GM12878 (cell line): Measurements from ENCODE around the gene FSD1L. TPM values are rescaled to one million over a fixed set of nuclear protein-coding genes. Genes with fewer than 3 reads are reported as not detected.

Source experiments
- BCL11A ChIP-seq: IDR thresholded peaks from 2 replicates; pipeline ENCODE4 v1.6.1; 2011; ENCODE audit warnings: low read depth, low read length
- CEBPB ChIP-seq, 2 experiments: fragments of 150-350 bp in 1 of 2; IDR thresholded peaks; 2 replicates each; pipeline ENCODE4 v1.6.1; 2012 to 2014; ENCODE audit warnings: low read depth in 2 of 2, low read length in 2 of 2, borderline replicate concordance in 1 of 2, inconsistent platforms in 1 of 2
- FOXK2 ChIP-seq: fragments of 450-650 bp; IDR thresholded peaks from 2 replicates; pipeline ENCODE4 v1.6.1; 2017; ENCODE audit warnings: mild to moderate bottlenecking, moderate library complexity
- KDM1A ChIP-seq: fragments of 200-600 bp; sonication (generic); IDR thresholded peaks from 2 replicates; pipeline ENCODE4 v1.6.1; 2016; ENCODE audit warnings: borderline replicate concordance
- MYC ChIP-seq: IDR thresholded peaks from 2 replicates; pipeline ENCODE4 v1.6.1; 2011; ENCODE audit warnings: mild to moderate bottlenecking, low read length, moderate library complexity, inconsistent platforms; ENCODE audit not compliant: insufficient read depth, insufficient replicate concordance, insufficient read length, severe bottlenecking
- NBN ChIP-seq: fragments of 450-650 bp; IDR thresholded peaks from 2 replicates; pipeline ENCODE4 v1.6.1; 2016
- NR2C1 ChIP-seq: fragments of 450-650 bp; IDR thresholded peaks from 2 replicates; pipeline ENCODE4 v1.6.1; 2017; ENCODE audit warnings: antibody characterized with exemption, mild to moderate bottlenecking, moderate library complexity
- RELA ChIP-seq: fragments of 450-650 bp; IDR thresholded peaks from 2 replicates; pipeline ENCODE4 v1.8.0; 2014; ENCODE audit warnings: borderline replicate concordance; ENCODE audit not compliant: partially characterized antibody
- SIX5 ChIP-seq: IDR thresholded peaks from 2 replicates; pipeline ENCODE4 v1.6.1; 2011; ENCODE audit warnings: mild to moderate bottlenecking, low read depth, low read length, moderate library complexity; ENCODE audit not compliant: severe bottlenecking
- SMAD5 ChIP-seq: IDR thresholded peaks from 2 replicates; pipeline ENCODE4 v1.6.1; 2016; ENCODE audit warnings: antibody characterized with exemption, low read depth
- SREBF1 ChIP-seq: IDR thresholded peaks from 2 replicates; pipeline ENCODE4 v1.6.1; 2012; ENCODE audit warnings: mild to moderate bottlenecking, low read length
- TCF7 ChIP-seq: IDR thresholded peaks from 2 replicates; pipeline ENCODE4 v1.6.1; 2014; ENCODE audit warnings: antibody characterized with exemption, borderline replicate concordance
- ZBED1 ChIP-seq: IDR thresholded peaks from 2 replicates; pipeline ENCODE4 v1.6.1; 2016; ENCODE audit warnings: borderline replicate concordance
- ZSCAN29 ChIP-seq: fragments of 450-650 bp; IDR thresholded peaks from 2 replicates; pipeline ENCODE4 v1.6.1; 2017; ENCODE audit warnings: mild to moderate bottlenecking, moderate library complexity
- polyA plus RNA-seq, 11 experiments: library from polyadenylated mRNA; depleted of rRNA in 4 of 11; unstranded in 6 of 11; stranded (reverse) in 5 of 11; fragments of >200 nt; fragmentation: Nextera tagmentation in 4 of 11; fragmentation: Illumina TruSeq in 1 of 11; extraction: Ambion mirVana in 4 of 11; extraction: Trizol in 1 of 11; gene quantifications; 1 replicate in 1 of 11; 2 replicates in 10 of 11; pipeline versions ENCODE4 v1.2.1 to v1.2.3, GENCODE V29; 2011 to 2016; ENCODE audit warnings: inconsistent platforms in 2 of 11, missing spikeins in 2 of 11, low read depth in 1 of 11
- total RNA-seq, 4 experiments: library from RNA; depleted of rRNA in 3 of 4; stranded (reverse); fragments of >200 nt in 3 of 4; fragmentation: Illumina TruSeq in 1 of 4; extraction: Trizol in 1 of 4; gene quantifications; 2 replicates each; pipeline versions ENCODE4 v1.2.1 to v1.2.3, GENCODE V29; 2013 to 2021
- TF ChIP-seq, protein P1 (sequence below): IDR thresholded peaks from 2 replicates; pipeline ENCODE4 v1.6.1; 2011; ENCODE audit warnings: borderline replicate concordance, low read depth, mild to moderate bottlenecking, moderate library complexity, mixed read lengths, low read length; ENCODE audit not compliant: insufficient read depth; ENCODE audit errors: extremely low read length
- TF ChIP-seq, protein P2 (sequence below): fragments of 150-350 bp; IDR thresholded peaks from 2 replicates; pipeline ENCODE4 v1.6.1; 2014; ENCODE audit warnings: mild to moderate bottlenecking, low read depth, low read length
- TF ChIP-seq, protein P3 (sequence below): fragments of 450-650 bp; IDR thresholded peaks from 2 replicates; pipeline ENCODE4 v1.6.1; 2017; ENCODE audit warnings: mild to moderate bottlenecking, moderate library complexity
- TF ChIP-seq, protein P4 (sequence below): fragments of 450-650 bp; IDR thresholded peaks from 2 replicates; pipeline ENCODE4 v1.6.1; 2018; ENCODE audit warnings: borderline replicate concordance, mild to moderate bottlenecking; ENCODE audit not compliant: partially characterized antibody
- TF ChIP-seq, protein P5 (sequence below): fragments of 450-650 bp; IDR thresholded peaks from 2 replicates; pipeline ENCODE4 v1.6.1; 2014; ENCODE audit warnings: mild to moderate bottlenecking

The FSD1L gene
- total and polyA plus RNA-seq, 10 of the 15 experiments (the other 5 are each of a cell fraction or from before 2014, with no cell fraction given): 11.9 to 52.4 (median 17.0) TPM

DNA sequence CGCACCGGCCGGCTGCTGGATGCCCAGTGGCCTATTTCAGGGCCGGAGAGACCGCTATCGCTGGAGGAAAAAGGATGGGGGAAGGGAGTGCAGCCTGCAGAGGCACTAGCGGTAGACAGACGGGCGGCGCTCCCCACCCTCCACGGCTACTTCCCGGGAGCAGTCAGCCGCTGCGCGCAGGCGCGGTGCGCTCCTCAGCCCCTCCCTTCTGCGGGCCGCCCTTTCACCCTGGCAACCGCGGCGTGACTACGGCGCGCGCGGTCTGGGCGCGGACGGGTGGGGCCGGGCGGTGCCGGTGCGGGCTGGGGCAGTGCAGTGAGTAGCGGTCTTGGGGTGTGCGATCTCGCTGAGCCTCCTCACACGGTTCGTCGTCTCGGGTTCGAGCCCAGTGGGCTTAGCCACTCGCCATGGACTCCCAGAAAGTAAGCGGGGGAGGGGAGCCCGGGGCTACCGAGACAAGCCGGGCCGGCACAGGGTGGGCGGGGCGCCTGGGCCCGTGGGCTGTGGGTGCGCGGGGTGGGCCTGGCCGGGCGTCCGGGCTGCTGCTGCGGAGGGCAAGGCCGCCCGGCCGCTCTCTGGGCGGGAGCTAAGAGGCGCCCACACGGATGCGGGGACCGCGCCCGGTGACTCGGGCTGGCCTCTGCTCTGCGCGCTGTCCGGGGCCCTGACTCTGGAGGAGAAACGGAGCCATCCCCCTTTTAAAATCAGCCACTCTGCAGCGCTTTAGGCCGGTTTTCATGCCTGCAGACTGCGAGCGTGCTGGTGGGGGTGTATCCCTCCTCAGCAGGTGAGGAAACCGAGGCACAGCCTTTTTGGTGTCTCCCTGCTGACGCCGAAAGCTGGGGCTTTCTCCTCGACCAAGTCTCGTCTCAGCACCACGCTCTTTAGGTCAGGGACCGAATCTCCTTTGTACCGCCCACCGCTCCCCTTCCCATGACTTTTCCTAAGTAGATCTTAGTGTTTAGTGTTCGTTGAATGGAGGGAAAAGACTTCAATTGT, at the start of gene FSD1L (continued):
- TF ChIP-seq ZBED1: no peak
- no peak for TF ChIP-seq SREBF1
- TF ChIP-seq, protein P1, sequence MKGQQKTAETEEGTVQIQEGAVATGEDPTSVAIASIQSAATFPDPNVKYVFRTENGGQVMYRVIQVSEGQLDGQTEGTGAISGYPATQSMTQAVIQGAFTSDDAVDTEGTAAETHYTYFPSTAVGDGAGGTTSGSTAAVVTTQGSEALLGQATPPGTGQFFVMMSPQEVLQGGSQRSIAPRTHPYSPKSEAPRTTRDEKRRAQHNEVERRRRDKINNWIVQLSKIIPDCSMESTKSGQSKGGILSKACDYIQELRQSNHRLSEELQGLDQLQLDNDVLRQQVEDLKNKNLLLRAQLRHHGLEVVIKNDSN: no peak
- TF ChIP-seq ZSCAN29: no peak
- no peak for TF ChIP-seq NBN
- no peak for TF ChIP-seq TCF7
- TF ChIP-seq NR2C1: peak; percentile 88
- no peak for TF ChIP-seq CEBPB (IDR thresholded peaks at IDR 0.05; ENCODE audit: borderline replicate concordance in 1 of 2, low read depth in 2 of 2, low read length in 2 of 2)
- TF ChIP-seq MYC: no peak
- TF ChIP-seq BCL11A: no peak
- TF ChIP-seq SIX5: no peak
- TF ChIP-seq, protein P2, sequence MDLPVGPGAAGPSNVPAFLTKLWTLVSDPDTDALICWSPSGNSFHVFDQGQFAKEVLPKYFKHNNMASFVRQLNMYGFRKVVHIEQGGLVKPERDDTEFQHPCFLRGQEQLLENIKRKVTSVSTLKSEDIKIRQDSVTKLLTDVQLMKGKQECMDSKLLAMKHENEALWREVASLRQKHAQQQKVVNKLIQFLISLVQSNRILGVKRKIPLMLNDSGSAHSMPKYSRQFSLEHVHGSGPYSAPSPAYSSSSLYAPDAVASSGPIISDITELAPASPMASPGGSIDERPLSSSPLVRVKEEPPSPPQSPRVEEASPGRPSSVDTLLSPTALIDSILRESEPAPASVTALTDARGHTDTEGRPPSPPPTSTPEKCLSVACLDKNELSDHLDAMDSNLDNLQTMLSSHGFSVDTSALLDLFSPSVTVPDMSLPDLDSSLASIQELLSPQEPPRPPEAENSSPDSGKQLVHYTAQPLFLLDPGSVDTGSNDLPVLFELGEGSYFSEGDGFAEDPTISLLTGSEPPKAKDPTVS: no peak
- TF ChIP-seq, protein P3, sequence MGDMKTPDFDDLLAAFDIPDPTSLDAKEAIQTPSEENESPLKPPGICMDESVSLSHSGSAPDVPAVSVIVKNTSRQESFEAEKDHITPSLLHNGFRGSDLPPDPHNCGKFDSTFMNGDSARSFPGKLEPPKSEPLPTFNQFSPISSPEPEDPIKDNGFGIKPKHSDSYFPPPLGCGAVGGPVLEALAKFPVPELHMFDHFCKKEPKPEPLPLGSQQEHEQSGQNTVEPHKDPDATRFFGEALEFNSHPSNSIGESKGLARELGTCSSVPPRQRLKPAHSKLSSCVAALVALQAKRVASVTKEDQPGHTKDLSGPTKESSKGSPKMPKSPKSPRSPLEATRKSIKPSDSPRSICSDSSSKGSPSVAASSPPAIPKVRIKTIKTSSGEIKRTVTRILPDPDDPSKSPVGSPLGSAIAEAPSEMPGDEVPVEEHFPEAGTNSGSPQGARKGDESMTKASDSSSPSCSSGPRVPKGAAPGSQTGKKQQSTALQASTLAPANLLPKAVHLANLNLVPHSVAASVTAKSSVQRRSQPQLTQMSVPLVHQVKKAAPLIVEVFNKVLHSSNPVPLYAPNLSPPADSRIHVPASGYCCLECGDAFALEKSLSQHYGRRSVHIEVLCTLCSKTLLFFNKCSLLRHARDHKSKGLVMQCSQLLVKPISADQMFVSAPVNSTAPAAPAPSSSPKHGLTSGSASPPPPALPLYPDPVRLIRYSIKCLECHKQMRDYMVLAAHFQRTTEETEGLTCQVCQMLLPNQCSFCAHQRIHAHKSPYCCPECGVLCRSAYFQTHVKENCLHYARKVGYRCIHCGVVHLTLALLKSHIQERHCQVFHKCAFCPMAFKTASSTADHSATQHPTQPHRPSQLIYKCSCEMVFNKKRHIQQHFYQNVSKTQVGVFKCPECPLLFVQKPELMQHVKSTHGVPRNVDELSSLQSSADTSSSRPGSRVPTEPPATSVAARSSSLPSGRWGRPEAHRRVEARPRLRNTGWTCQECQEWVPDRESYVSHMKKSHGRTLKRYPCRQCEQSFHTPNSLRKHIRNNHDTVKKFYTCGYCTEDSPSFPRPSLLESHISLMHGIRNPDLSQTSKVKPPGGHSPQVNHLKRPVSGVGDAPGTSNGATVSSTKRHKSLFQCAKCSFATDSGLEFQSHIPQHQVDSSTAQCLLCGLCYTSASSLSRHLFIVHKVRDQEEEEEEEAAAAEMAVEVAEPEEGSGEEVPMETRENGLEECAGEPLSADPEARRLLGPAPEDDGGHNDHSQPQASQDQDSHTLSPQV: no peak
- no peak for TF ChIP-seq SMAD5
- no peak for TF ChIP-seq KDM1A
- TF ChIP-seq RELA: no peak
- TF ChIP-seq, protein P4, sequence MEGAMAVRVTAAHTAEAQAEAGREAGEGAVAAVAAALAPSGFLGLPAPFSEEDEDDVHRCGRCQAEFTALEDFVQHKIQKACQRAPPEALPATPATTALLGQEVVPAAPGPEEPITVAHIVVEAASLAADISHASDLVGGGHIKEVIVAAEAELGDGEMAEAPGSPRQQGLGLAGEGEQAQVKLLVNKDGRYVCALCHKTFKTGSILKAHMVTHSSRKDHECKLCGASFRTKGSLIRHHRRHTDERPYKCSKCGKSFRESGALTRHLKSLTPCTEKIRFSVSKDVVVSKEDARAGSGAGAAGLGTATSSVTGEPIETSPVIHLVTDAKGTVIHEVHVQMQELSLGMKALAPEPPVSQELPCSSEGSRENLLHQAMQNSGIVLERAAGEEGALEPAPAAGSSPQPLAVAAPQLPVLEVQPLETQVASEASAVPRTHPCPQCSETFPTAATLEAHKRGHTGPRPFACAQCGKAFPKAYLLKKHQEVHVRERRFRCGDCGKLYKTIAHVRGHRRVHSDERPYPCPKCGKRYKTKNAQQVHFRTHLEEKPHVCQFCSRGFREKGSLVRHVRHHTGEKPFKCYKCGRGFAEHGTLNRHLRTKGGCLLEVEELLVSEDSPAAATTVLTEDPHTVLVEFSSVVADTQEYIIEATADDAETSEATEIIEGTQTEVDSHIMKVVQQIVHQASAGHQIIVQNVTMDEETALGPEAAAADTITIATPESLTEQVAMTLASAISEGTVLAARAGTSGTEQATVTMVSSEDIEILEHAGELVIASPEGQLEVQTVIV: peak; percentile 28
- TF ChIP-seq FOXK2: no peak
- TF ChIP-seq, protein P5, sequence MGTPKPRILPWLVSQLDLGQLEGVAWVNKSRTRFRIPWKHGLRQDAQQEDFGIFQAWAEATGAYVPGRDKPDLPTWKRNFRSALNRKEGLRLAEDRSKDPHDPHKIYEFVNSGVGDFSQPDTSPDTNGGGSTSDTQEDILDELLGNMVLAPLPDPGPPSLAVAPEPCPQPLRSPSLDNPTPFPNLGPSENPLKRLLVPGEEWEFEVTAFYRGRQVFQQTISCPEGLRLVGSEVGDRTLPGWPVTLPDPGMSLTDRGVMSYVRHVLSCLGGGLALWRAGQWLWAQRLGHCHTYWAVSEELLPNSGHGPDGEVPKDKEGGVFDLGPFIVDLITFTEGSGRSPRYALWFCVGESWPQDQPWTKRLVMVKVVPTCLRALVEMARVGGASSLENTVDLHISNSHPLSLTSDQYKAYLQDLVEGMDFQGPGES: no peak
